Endodermal cell (in vitro differentiated cells): ENCODE measurements around the gene SBNO1. TPM values are rescaled to one million over a fixed set of nuclear protein-coding genes. Genes with fewer than 3 reads are reported as not detected.
A peak's percentile ranks its signal among the peaks of the same experiment; 100 is the strongest.
"Not testable (repeated sequence)": the region's sequence is repeated elsewhere in the genome, so short reads cannot be mapped to it uniquely, and the experiment has no call there.

ENCODE experiments used
- DNase-seq: peaks from one replicate; pipeline ENCODE4 v3.0.0-alpha.2; 2017
- H3K27ac ChIP-seq: 2 replicates; pipeline ENCODE4 v1.5.1; 2013; ENCODE audit warnings: mild to moderate bottlenecking, low read depth, low read length, moderate library complexity
- H3K27me3 ChIP-seq: 2 replicates; pipeline ENCODE4 v1.6.1; 2013; ENCODE audit warnings: mild to moderate bottlenecking, low read length, moderate library complexity; ENCODE audit not compliant: insufficient read depth, control insufficient read depth, poor library complexity, severe bottlenecking
- H3K36me3 ChIP-seq: 2 replicates; pipeline ENCODE4 v1.7.0; 2013; ENCODE audit warnings: mild to moderate bottlenecking, low read length, moderate library complexity; ENCODE audit not compliant: control insufficient read depth, insufficient read depth
- H3K4me1 ChIP-seq: one replicate; pipeline ENCODE4 v1.7.0; 2013; ENCODE audit warnings: low read length; ENCODE audit not compliant: control insufficient read depth, insufficient read depth
- H3K4me3 ChIP-seq: 2 replicates; pipeline ENCODE4 v1.5.1; 2013; ENCODE audit warnings: mild to moderate bottlenecking, low read length, moderate library complexity
- H3K9ac ChIP-seq: 2 replicates; pipeline ENCODE4 v1.6.1; 2013; ENCODE audit warnings: mild to moderate bottlenecking, low read length, moderate library complexity; ENCODE audit not compliant: poor library complexity, severe bottlenecking; ENCODE audit errors: extremely low read depth
- H3K9me3 ChIP-seq: 2 replicates; pipeline ENCODE4 v1.6.1; 2013; ENCODE audit warnings: mild to moderate bottlenecking, low read length, moderate library complexity; ENCODE audit not compliant: control insufficient read depth
- H3K27ac Mint-ChIP-seq: 2 replicates; pipeline ENCODE4 v1.8.0; 2020; ENCODE audit warnings: mixed read lengths
- H3K27me3 Mint-ChIP-seq: 2 replicates; pipeline ENCODE4 v1.8.0; 2021; ENCODE audit warnings: mild to moderate bottlenecking, mixed read lengths; ENCODE audit not compliant: insufficient read depth
- H3K36me3 Mint-ChIP-seq: 2 replicates; pipeline ENCODE4 v1.8.0; 2020; ENCODE audit warnings: low read depth, mixed read lengths
- H3K4me1 Mint-ChIP-seq: 2 replicates; pipeline ENCODE4 v1.8.0; 2020; ENCODE audit warnings: mixed read lengths
- H3K4me3 Mint-ChIP-seq: 2 replicates; pipeline ENCODE4 v1.8.0; 2020; ENCODE audit warnings: mild to moderate bottlenecking, moderate library complexity, mixed read lengths
- H3K9me3 Mint-ChIP-seq: 2 replicates; pipeline ENCODE4 v1.8.0; 2020; ENCODE audit warnings: mild to moderate bottlenecking, mixed read lengths
- CTCF ChIP-seq: fragments of 200-600 bp; sonication (generic); conservative IDR thresholded peaks from 2 replicates; pipeline ENCODE4 v1.5.0; 2021; ENCODE audit warnings: antibody characterized with exemption, mild to moderate bottlenecking
- WGBS, 2 experiments: methylation state at CpG; one replicate each; pipeline versions ENCODE4 v1.1.5 to v1.1.7; 2013; ENCODE audit warnings: missing lambda C conversion rate in 2 of 2, mixed read lengths in 1 of 2; ENCODE audit not compliant: insufficient coverage in 1 of 2, insufficient read length in 1 of 2; 5-methylcytosine and 5-hydroxymethylcytosine counted together
- long read RNA-seq, 4 experiments: library from polyadenylated mRNA in 2 of 4; library from RNA in 1 of 4; library from capped mRNA in 1 of 4; stranded (forward) in 3 of 4; unstranded in 1 of 4; transcript quantifications; one replicate each; pipeline ENCODE4 v2.0.0, GENCODE V29; 2020 to 2021; ENCODE audit warnings: inconsistent platforms in 1 of 4
- polyA plus RNA-seq, 2 experiments: library from polyadenylated mRNA; stranded (reverse); fragments of 50-300 nt; gene quantifications; one replicate each; pipeline ENCODE4 v1.2.3, GENCODE V29; 2013
- total RNA-seq, 2 donors: library from RNA; stranded (reverse); fragmentation: NEBNext Ultra II Directional in 1 of 2; extraction: Animal tissue kit (Norgen Biotek cat#: 25700) in 1 of 2; gene quantifications; 2 replicates in 1 of 2; 3 replicates in 1 of 2; pipeline ENCODE4 v1.2.1, GENCODE V29; 2021

SBNO1 gene
- 10 to 100 TPM; 44.5 to 44.7 TPM for total RNA-seq
- polyA plus RNA-seq (2013, experiment 1 of 2): 20.6 TPM
- polyA plus RNA-seq (2013, experiment 2 of 2): 20.9 TPM
- long read RNA-seq, experiment 1, partial matches to known transcripts: 2 of 7 reads
- long read RNA-seq, experiment 1, other reads (novel, unspliced or antisense): 5 of 7 reads
- long read RNA-seq, experiment 2, full-length matches to known transcripts: 5 of 16 reads
- long read RNA-seq, experiment 2, partial matches to known transcripts: 4 of 16 reads
- long read RNA-seq, experiment 2, other reads (novel, unspliced or antisense): 7 of 16 reads
- long read RNA-seq, experiment 3, partial matches to known transcripts: 145 of 201 reads
- long read RNA-seq, experiment 3, other reads (novel, unspliced or antisense): 56 of 201 reads
- long read RNA-seq, experiment 4, partial matches to known transcripts: 23 of 28 reads
- long read RNA-seq, experiment 4, other reads (novel, unspliced or antisense): 5 of 28 reads

GRCh38 chr12:123364532-123365024 is at the start of gene SBNO1:
TSS of gene SBNO1 (minus strand) at chr12:123364847. CDS start at chr12:123350441, 14,406 bp downstream.
- H3K4me1 ChIP-seq: no peaks in the 10 kb centered on the region
- Mint-ChIP-seq H3K4me1 (peaks cover 8% of the 10 kb centered on the region), H3K4me3 (peak within 1 kb of the TSS; percentile 92), H3K27me3 (no peaks in the 10 kb centered on the region), H3K27ac (peak within 1 kb of the TSS; percentile 90), H3K9me3 (no peaks in the 10 kb centered on the region), H3K36me3 (no peaks in the 10 kb centered on the region)
- no peaks in the 10 kb centered on the region for H3K27me3 ChIP-seq
- WGBS, 2 experiments: 0% methylated on average over 4 to 28 of the region's 47 CpGs
- no peak for TF ChIP-seq CTCF
- H3K9ac ChIP-seq: peak within 1 kb of the TSS; percentile 92
- H3K27ac ChIP-seq: peak within 1 kb of the TSS; percentile 91
- DNase-seq: peak; percentile 97
- H3K9me3 ChIP-seq: no peaks in the 10 kb centered on the region
- H3K36me3 ChIP-seq: peaks cover 7% of the 10 kb centered on the region
- H3K4me3 ChIP-seq: peak within 1 kb of the TSS; percentile 94

GRCh38 chr12:123410041-123410412 is 45.4 kb upstream of the SBNO1 start:
- no peak overlapping the region for H3K4me3 ChIP-seq
- H3K36me3 ChIP-seq: peaks cover 21% of the 10 kb centered on the region
- H3K9me3 ChIP-seq: no peaks in the 10 kb centered on the region
- Mint-ChIP-seq H3K27me3 (no peaks in the 10 kb centered on the region), H3K36me3 (peaks cover 27% of the 10 kb centered on the region), H3K27ac (no peak overlapping the region), H3K4me1 (no peaks in the 10 kb centered on the region), H3K9me3 (peaks cover 5% of the 10 kb centered on the region), H3K4me3 (no peak overlapping the region)
- H3K4me1 ChIP-seq: no peaks in the 10 kb centered on the region
- 84 to 89% methylated on average over 5 of the region's 5 CpGs for WGBS, 2 experiments
- H3K27ac ChIP-seq: no peak overlapping the region
- H3K9ac ChIP-seq: no peak overlapping the region
- DNase-seq: no peak
- TF ChIP-seq CTCF: no peak
- H3K27me3 ChIP-seq: no peaks in the 10 kb centered on the region

- not testable (repeated sequence) for H3K9me3 ChIP-seq, H3K27me3 Mint-ChIP-seq, H3K9me3 Mint-ChIP-seq, H3K27me3 ChIP-seq, DNase-seq, H3K27ac Mint-ChIP-seq, H3K9ac ChIP-seq, H3K4me1 ChIP-seq, H3K4me3 ChIP-seq, H3K4me1 Mint-ChIP-seq, H3K27ac ChIP-seq, H3K4me3 Mint-ChIP-seq
- H3K36me3 Mint-ChIP-seq: peaks cover 30% of the 10 kb centered on the region
- 95% methylated on average over 8 to 11 of the region's 11 CpGs for WGBS, 2 experiments
- peaks cover 26% of the 10 kb centered on the region for H3K36me3 ChIP-seq
Observed at GRCh38 chr12:123409284-123410040, 44.8 kb upstream of the SBNO1 start.

- DNase-seq, H3K4me1 ChIP-seq, H3K27me3 ChIP-seq, H3K9ac ChIP-seq, H3K4me3 ChIP-seq, H3K4me1 Mint-ChIP-seq, H3K27ac Mint-ChIP-seq, H3K9me3 Mint-ChIP-seq, H3K27ac ChIP-seq, H3K4me3 Mint-ChIP-seq, H3K9me3 ChIP-seq, H3K27me3 Mint-ChIP-seq: not testable (repeated sequence)
- H3K36me3 Mint-ChIP-seq: peaks cover 36% of the 10 kb centered on the region
- 86 to 100% methylated on average over 1 to 5 of the region's 7 CpGs for WGBS, 2 experiments
- peaks cover 35% of the 10 kb centered on the region for H3K36me3 ChIP-seq
Observed at GRCh38 chr12:123408619-123409018, 44.0 kb upstream of the SBNO1 start.
